GM12892 (cell line): ENCODE measurements around the gene TIAM1.

ENCODE experiments used
- POLR2A ChIP-seq: IDR thresholded peaks from 2 replicates; pipeline ENCODE4 v1.6.1; 2011; ENCODE audit warnings: low read depth, low read length, control low read depth
- POLR2AphosphoS5 ChIP-seq: IDR thresholded peaks from 2 replicates; pipeline ENCODE4 v1.6.1; 2011; ENCODE audit warnings: low read depth, low read length, control low read depth
- TAF1 ChIP-seq: IDR thresholded peaks from 2 replicates; pipeline ENCODE4 v1.6.1; 2011; ENCODE audit warnings: low read depth, mild to moderate bottlenecking, control low read depth, low read length, borderline replicate concordance

DNA sequence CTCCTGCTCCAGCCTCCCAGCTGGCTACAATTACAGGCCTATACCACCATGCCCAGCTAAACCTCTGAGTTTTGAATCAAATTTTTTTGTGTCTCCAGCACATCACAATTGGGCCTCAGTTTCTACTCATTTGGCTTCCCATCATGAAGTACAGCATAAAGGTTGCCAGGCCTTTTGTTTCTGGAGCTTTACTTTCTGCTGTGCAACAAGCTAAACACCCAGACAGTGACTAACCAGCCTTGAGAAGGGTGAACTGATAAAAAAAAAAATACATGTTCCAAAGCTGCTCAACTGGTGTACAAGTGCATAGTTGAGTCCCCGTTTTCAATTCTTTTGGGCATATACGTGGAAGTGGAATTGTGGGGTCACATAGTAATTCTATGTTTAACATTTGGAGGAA is 25.1 kb downstream of the TIAM1 start:
- TF ChIP-seq TAF1 (no peak), POLR2AphosphoS5 (no peak), POLR2A (no peak)
